ES-I3 (cell line): ENCODE data around the gene FKBP2.

Source experiments
- H3K36me3 ChIP-seq: 2 replicates; pipeline ENCODE4 v1.6.1; 2013; ENCODE audit warnings: mild to moderate bottlenecking, low read length, control low read depth, moderate library complexity; ENCODE audit not compliant: insufficient read depth
- H3K4me1 ChIP-seq: 2 replicates; pipeline ENCODE4 v1.6.1; 2013; ENCODE audit warnings: mild to moderate bottlenecking, control low read depth, low read length; ENCODE audit not compliant: insufficient read depth
- H3K9ac ChIP-seq: 2 replicates; pipeline ENCODE4 v1.6.1; 2013; ENCODE audit warnings: low read depth, mild to moderate bottlenecking, low read length, moderate library complexity
- H3K9me3 ChIP-seq: 2 replicates; pipeline ENCODE4 v1.6.1; 2013; ENCODE audit warnings: mild to moderate bottlenecking, low read length, moderate library complexity; ENCODE audit not compliant: control insufficient read depth, insufficient read depth

Gene FKBP2

GRCh38 chr11:64234647-64235379, 6.1 kb upstream of the FKBP2 start:
- Histone ChIP-seq H3K9me3 (no peaks in the 10 kb centered on the region), H3K36me3 (no peaks in the 10 kb centered on the region), H3K4me1 (peaks cover 4% of the 10 kb centered on the region; the same call in 1 of the 2 replicates), H3K9ac (peak overlapping the region; percentile 53)

GRCh38 chr11:64235437-64236161, 5.3 kb upstream of the FKBP2 start:
- Histone ChIP-seq H3K4me1 (peaks cover 9% of the 10 kb centered on the region), H3K9ac (peak overlapping the region; percentile 53), H3K9me3 (no peaks in the 10 kb centered on the region), H3K36me3 (no peaks in the 10 kb centered on the region)

GRCh38 chr11:64237484-64237951, 3.4 kb upstream of the FKBP2 start:
- no peaks in the 10 kb centered on the region for H3K36me3 ChIP-seq
- H3K9me3 ChIP-seq: no peaks in the 10 kb centered on the region
- H3K4me1 ChIP-seq: peaks cover 5% of the 10 kb centered on the region
- no peak overlapping the region for H3K9ac ChIP-seq

GRCh38 chr11:64238076-64238475, 2.8 kb upstream of the FKBP2 start:
- peaks cover 5% of the 10 kb centered on the region for H3K4me1 ChIP-seq
- H3K9ac ChIP-seq: no peak overlapping the region

GRCh38 chr11:64238999-64239398, 1.9 kb upstream of the FKBP2 start:
- H3K9me3 ChIP-seq: no peaks in the 10 kb centered on the region
- H3K4me1 ChIP-seq: peaks cover 5% of the 10 kb centered on the region
- H3K9ac ChIP-seq: no peak overlapping the region
- no peaks in the 10 kb centered on the region for H3K36me3 ChIP-seq

More at GRCh38 chr11:64238076-64238475, 2.8 kb upstream of the FKBP2 start:
- no peaks in the 10 kb centered on the region for H3K9me3 ChIP-seq
- no peaks in the 10 kb centered on the region for H3K36me3 ChIP-seq

- Histone ChIP-seq H3K36me3 (no peaks in the 10 kb centered on the region), H3K9me3 (no peaks in the 10 kb centered on the region), H3K4me1 (peaks cover 5% of the 10 kb centered on the region), H3K9ac (peak overlapping the region; percentile 99)
These were observed 1.0 kb upstream of the FKBP2 start for GRCh38 chr11:64239662-64240434.

GRCh38 chr11:64241241-64241490, 271 bp downstream of the FKBP2 start:
- Histone ChIP-seq H3K9ac (peak overlapping the region; percentile 99), H3K9me3 (no peaks in the 10 kb centered on the region), H3K4me1 (peaks cover 5% of the 10 kb centered on the region), H3K36me3 (no peaks in the 10 kb centered on the region)

- Histone ChIP-seq H3K4me1 (peaks cover 5% of the 10 kb centered on the region), H3K9me3 (no peaks in the 10 kb centered on the region), H3K36me3 (no peaks in the 10 kb centered on the region), H3K9ac (peak overlapping the region; percentile 99)
These were observed 838 bp downstream of the FKBP2 start for GRCh38 chr11:64241491-64242374.

GRCh38 chr11:64243236-64243854, 2.5 kb downstream of the FKBP2 start:
- no peaks in the 10 kb centered on the region for H3K9me3 ChIP-seq
- H3K9ac ChIP-seq: no peak overlapping the region
- peaks cover 12% of the 10 kb centered on the region for H3K4me1 ChIP-seq
- no peaks in the 10 kb centered on the region for H3K36me3 ChIP-seq

GRCh38 chr11:64244107-64244506, 3.2 kb downstream of the FKBP2 start:
- peaks cover 18% of the 10 kb centered on the region for H3K4me1 ChIP-seq
- H3K9ac ChIP-seq: no peak overlapping the region
- no peaks in the 10 kb centered on the region for H3K36me3 ChIP-seq
- H3K9me3 ChIP-seq: no peaks in the 10 kb centered on the region

- peaks cover 23% of the 10 kb centered on the region for H3K4me1 ChIP-seq
- H3K9me3 ChIP-seq: no peaks in the 10 kb centered on the region
- H3K36me3 ChIP-seq: no peaks in the 10 kb centered on the region
- H3K9ac ChIP-seq: no peak overlapping the region
These were observed 4.1 kb downstream of the FKBP2 start for GRCh38 chr11:64244966-64245365.

GRCh38 chr11:64245401-64245796, 4.5 kb downstream of the FKBP2 start:
- H3K36me3 ChIP-seq: no peaks in the 10 kb centered on the region
- peak overlapping the region; percentile 86; the same call in 1 of the 2 replicates for H3K9ac ChIP-seq
- no peaks in the 10 kb centered on the region for H3K9me3 ChIP-seq
- H3K4me1 ChIP-seq: peaks cover 24% of the 10 kb centered on the region

GRCh38 chr11:64245797-64246620, 5.1 kb downstream of the FKBP2 start:
- Histone ChIP-seq H3K4me1 (peaks cover 28% of the 10 kb centered on the region), H3K36me3 (no peaks in the 10 kb centered on the region), H3K9me3 (no peaks in the 10 kb centered on the region), H3K9ac (peak overlapping the region; percentile 86)
